HG02970 (cell line): ENCODE measurements around the gene TSPAN17.

Source experiments
- ATAC-seq: cut with Tn5 transposase; IDR thresholded peaks from one replicate; pipeline ENCODE4 v1.9.1; 2021; ENCODE audit warnings: mild to moderate bottlenecking, moderate library complexity, moderate number of reproducible peaks; ENCODE audit not compliant: unreplicated experiment, low FRiP score

TSPAN17 gene

GRCh38 chr5:176620333-176620981 lies 26.8 kb upstream of the TSPAN17 start:
- no peak for ATAC-seq

- ATAC-seq, result no peak
Measured at GRCh38 chr5:176621661-176622079, 25.6 kb upstream of the TSPAN17 start.

GRCh38 chr5:176624142-176624541 lies 23.1 kb upstream of the TSPAN17 start:
- ATAC-seq, result no peak

GRCh38 chr5:176624938-176625337 lies 22.3 kb upstream of the TSPAN17 start:
- no peak for ATAC-seq

GRCh38 chr5:176625512-176625911 lies 21.8 kb upstream of the TSPAN17 start:
- ATAC-seq, result no peak

GRCh38 chr5:176625966-176626875 lies 21.1 kb upstream of the TSPAN17 start:
- ATAC-seq, result no peak

GRCh38 chr5:176626876-176627236 lies 20.4 kb upstream of the TSPAN17 start:
- ATAC-seq, result no peak

- no peak for ATAC-seq
Measured at GRCh38 chr5:176627582-176627981, 19.7 kb upstream of the TSPAN17 start.

- no peak for ATAC-seq
Measured at GRCh38 chr5:176628406-176629228, 18.7 kb upstream of the TSPAN17 start.

- no peak for ATAC-seq
Measured at GRCh38 chr5:176629317-176629852, 17.9 kb upstream of the TSPAN17 start.

- peak; percentile 66 for ATAC-seq
Measured at GRCh38 chr5:176629853-176630680, 17.2 kb upstream of the TSPAN17 start, which contains the start of the genes EIF4E1B and SNCB. Gene EIF4E1B (plus strand): TSS chr5:176630675. CDS start chr5:176642788, 12,113 bp downstream. Gene SNCB (minus strand): TSS chr5:176630534. CDS start chr5:176629654, 880 bp downstream.

- ATAC-seq, result no peak
Measured at GRCh38 chr5:176630681-176631222, 16.5 kb upstream of the TSPAN17 start.

GRCh38 chr5:176631383-176632200 lies 15.7 kb upstream of the TSPAN17 start:
- no peak for ATAC-seq

- no peak for ATAC-seq
Measured at GRCh38 chr5:176632745-176633144, 14.5 kb upstream of the TSPAN17 start.

GRCh38 chr5:176633598-176633997 lies 13.7 kb upstream of the TSPAN17 start:
- ATAC-seq, result no peak

- ATAC-seq, result no peak
Measured at GRCh38 chr5:176636426-176636825, 10.9 kb upstream of the TSPAN17 start.

GRCh38 chr5:176637556-176637955 lies 9.7 kb upstream of the TSPAN17 start:
- ATAC-seq, result no peak

GRCh38 chr5:176638437-176638836 lies 8.8 kb upstream of the TSPAN17 start:
- ATAC-seq, result no peak
